Activated CD4-positive, alpha-beta memory T cell treated with anti-CD3 and anti-CD28 coated beads for 36 hours (primary cell): ENCODE data around the gene BMERB1. TPM values are rescaled to one million over a fixed set of nuclear protein-coding genes. Genes with fewer than 3 reads are reported as not detected.
"Not testable (repeated sequence)": the region's sequence is repeated elsewhere in the genome, so short reads cannot be mapped to it uniquely, and the experiment has no call there.

Experiments
- CTCF ChIA-PET: fragments of 350-600 bp; sonication (Branson Sonifier 250); formaldehyde crosslinking; loops from one replicate; lab custom pipeline; 2021; ENCODE audit warnings: antibody characterized with exemption, inconsistent platforms; lab: Charles Lee
- POLR2A ChIA-PET: fragments of 350-600 bp; sonication (Branson Sonifier 250); formaldehyde crosslinking; loops from one replicate; lab custom pipeline; 2021; ENCODE audit warnings: antibody characterized with exemption; lab: Charles Lee
- DNase-seq: peaks from one replicate; pipeline ENCODE4 v3.0.0-alpha.2; 2020
- H3K27ac Mint-ChIP-seq: one replicate; pipeline ENCODE4 v1.8.0; 2021; ENCODE audit warnings: mixed read lengths
- H3K27me3 Mint-ChIP-seq: one replicate; pipeline ENCODE4 v1.8.0; 2021; ENCODE audit warnings: mixed read lengths
- H3K36me3 Mint-ChIP-seq: one replicate; pipeline ENCODE4 v1.8.0; 2021; ENCODE audit warnings: mixed read lengths
- H3K4me1 Mint-ChIP-seq: one replicate; pipeline ENCODE4 v1.8.0; 2021; ENCODE audit warnings: low read depth, mixed read lengths
- H3K4me3 Mint-ChIP-seq: one replicate; pipeline ENCODE4 v1.8.0; 2021; ENCODE audit warnings: mild to moderate bottlenecking, mixed read lengths
- H3K9me3 Mint-ChIP-seq: one replicate; pipeline ENCODE4 v1.8.0; 2021; ENCODE audit warnings: mixed read lengths
- intact Hi-C: fragments of 100-400 bp; cut with micrococcal nuclease; formaldehyde crosslinking; loops from one replicate; pipeline ENCODE4 v1.15.1; 2023
- total RNA-seq, 2 experiments: library from RNA; stranded (reverse); gene quantifications; one replicate each; pipeline ENCODE4 v1.2.3, GENCODE V29; 2021

The BMERB1 gene
- total RNA-seq, 2 experiments from 2014 or later = 7.1 to 7.7 TPM

DNA sequence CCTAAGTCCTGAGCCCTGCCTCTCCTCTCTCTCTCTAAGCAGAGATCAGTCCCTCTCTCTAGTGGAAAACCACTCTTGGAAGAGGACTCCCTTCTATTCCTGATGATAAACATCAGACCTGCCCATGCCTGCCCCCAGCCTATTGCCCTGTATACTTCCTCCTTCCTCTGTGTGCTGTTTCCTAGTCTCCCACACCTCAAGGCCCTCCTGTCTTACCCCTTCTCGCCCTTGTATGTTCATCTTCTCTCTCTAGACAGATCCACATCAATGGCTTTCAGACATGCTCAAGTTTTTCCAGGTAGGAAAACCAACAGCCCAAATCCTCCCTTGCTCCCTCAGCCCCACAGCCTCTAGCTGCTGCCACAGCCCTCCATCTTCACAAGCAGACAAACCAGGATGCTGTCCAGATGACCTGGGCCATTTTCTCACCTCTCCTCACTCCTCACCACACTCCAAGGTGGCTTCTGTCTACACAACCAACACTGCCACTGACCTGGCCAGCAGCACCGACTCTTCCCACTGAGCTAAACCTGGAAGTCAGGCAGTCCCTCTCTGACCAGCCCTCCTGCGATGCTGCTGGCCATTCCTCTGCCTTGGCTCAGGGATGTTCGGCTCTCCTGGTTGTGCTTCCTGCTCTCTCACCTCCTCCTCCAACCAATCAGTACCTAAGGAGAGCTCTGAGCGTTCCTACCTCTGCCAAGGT is 172.3 kb downstream of the BMERB1 start:
- Mint-ChIP-seq H3K36me3 (peaks cover 55% of the 10 kb centered on the region), H3K27me3 (no peaks in the 10 kb centered on the region), H3K9me3 (no peaks in the 10 kb centered on the region), H3K27ac (peak overlapping the region; percentile 53), H3K4me3 (no peak overlapping the region), H3K4me1 (peaks cover 10% of the 10 kb centered on the region)
- intact Hi-C loops = no loop called here
- DNase-seq = no peak
- POLR2A ChIA-PET = no interaction called here
- CTCF ChIA-PET = interaction anchor here (0.9 kb wide), 1 partner anchor 37 kb away, joined by 4 read pairs; no protein-coding TSS in a partner anchor

DNA sequence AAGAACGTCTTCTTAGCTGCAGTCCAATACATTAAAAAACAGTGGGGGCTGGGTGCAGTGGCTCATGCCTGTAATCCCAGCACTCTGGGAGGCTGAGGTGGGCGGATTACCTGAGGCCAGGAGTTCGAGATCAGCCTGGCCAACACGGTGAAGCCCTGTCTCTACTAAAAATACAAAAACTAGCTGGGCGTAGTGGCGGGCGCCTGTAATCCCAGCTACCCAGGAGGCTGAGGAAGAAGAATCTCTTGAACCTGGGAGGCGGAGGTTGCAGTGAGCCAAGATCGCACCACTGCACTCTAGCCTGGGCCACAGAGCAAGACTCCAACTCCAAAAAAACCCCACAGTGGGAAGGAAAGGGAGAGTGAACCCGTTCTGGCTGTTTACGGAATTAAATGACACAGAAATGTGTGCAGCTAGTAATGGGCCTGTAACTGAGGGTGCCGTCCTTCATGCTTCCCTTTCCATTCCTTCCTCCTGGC is 172.9 kb downstream of the BMERB1 start:
- H3K4me3 Mint-ChIP-seq, H3K27me3 Mint-ChIP-seq, POLR2A ChIA-PET, H3K9me3 Mint-ChIP-seq, intact Hi-C loops, DNase-seq, H3K4me1 Mint-ChIP-seq: not testable (repeated sequence)
- Mint-ChIP-seq H3K36me3 (peaks cover 54% of the 10 kb centered on the region), H3K27ac (peak overlapping the region; percentile 53)
- CTCF ChIA-PET = interaction anchor here (0.9 kb wide), 1 partner anchor 37 kb away, joined by 4 read pairs; no protein-coding TSS in a partner anchor

DNA sequence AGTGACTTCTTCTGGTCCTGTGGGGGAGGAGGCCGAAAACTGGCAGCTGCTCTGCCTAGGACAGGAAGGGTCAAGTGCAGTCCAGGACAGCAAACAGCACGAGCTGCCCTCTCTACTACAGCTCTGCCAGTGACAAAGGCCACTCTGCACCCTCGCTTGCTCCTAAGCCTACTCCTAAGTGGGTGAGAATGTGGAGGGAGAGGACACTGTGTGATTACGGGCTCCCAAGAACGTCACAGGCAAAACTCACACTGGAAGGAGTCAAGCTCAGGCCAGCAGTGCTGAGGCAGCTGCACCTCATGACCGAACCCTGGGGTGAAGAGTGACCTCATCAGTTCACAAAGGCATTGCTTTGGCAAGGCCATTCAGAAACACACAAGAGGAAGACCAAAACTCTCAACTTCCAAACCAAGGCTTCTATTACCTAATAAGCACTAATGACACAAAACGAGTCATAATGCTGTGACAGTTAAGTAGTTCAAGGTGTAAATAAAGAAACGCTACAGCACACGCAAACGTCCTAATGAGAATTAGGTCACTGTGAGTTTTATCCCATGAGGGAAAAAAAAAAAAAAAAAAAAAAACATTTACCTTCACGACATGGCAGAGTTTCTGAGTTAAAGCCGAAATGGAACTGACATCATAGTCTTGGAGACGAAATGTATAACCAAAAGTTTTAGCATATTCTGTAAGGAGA is 173.5 kb downstream of the BMERB1 start:
- H3K9me3 Mint-ChIP-seq = no peaks in the 10 kb centered on the region
- ChIA-PET CTCF (interaction anchor here (0.9 to 1.3 kb wide), 2 partner anchors 36 to 37 kb away, joined by 4 read pairs; no protein-coding TSS in a partner anchor), POLR2A (no interaction called here)
- peaks cover 10% of the 10 kb centered on the region for H3K4me1 Mint-ChIP-seq
- no peak overlapping the region for H3K4me3 Mint-ChIP-seq
- no peak overlapping the region for H3K27ac Mint-ChIP-seq
- DNase-seq = no peak
- H3K36me3 Mint-ChIP-seq = peaks cover 55% of the 10 kb centered on the region
- intact Hi-C loops = no loop called here
- no peaks in the 10 kb centered on the region for H3K27me3 Mint-ChIP-seq

DNA sequence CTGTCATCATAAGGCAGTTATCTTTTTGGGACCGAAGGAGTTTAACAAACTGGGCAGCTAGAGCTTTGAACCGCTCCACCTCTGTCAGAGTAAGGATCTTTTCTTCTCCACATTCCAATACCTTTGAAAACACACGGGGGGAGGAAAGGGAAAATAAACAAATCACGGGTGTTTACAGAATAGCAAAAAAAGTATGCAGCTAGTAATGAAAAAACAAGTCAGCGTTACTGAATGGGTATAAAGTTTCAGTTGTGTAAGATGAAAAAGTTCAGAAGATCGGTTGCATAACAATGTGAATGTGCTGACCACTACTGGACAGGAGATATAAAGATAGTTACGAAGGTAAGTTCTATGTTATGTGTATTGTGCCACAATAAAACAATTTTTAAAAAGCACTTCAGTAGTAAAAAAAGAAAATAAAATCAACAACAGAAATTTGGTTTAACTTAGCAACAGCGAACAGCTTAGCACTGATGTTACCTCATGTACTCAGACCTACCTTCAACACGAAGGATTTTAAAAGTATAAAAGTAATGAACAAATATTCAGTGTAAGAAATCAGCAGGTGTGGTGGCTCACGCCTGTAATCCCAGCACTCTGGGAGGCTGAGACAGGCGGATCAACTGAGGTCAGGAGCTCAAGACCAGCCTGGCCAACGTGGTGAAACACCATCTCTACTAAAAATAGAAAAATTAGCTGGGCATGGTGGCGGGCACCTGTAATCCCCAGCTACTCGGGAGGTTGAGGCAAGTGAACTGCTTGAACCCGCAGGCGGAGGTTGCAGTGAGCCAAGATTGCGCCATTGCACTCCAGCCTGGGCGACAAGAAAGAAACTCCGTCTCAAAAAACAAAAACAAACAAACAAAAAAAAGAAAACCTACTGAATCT is 174.3 kb downstream of the BMERB1 start:
- H3K9me3 Mint-ChIP-seq = no peaks in the 10 kb centered on the region
- intact Hi-C loops = no loop called here
- no peak overlapping the region for H3K4me3 Mint-ChIP-seq
- H3K4me1 Mint-ChIP-seq = peaks cover 10% of the 10 kb centered on the region
- peaks cover 54% of the 10 kb centered on the region for H3K36me3 Mint-ChIP-seq
- H3K27me3 Mint-ChIP-seq = no peaks in the 10 kb centered on the region
- DNase-seq = no peak
- H3K27ac Mint-ChIP-seq = no peak overlapping the region
- CTCF ChIA-PET = interaction anchor here (1.3 kb wide), 1 partner anchor 38 kb away, joined by 4 read pairs; no protein-coding TSS in a partner anchor
- POLR2A ChIA-PET = no interaction called here

DNA sequence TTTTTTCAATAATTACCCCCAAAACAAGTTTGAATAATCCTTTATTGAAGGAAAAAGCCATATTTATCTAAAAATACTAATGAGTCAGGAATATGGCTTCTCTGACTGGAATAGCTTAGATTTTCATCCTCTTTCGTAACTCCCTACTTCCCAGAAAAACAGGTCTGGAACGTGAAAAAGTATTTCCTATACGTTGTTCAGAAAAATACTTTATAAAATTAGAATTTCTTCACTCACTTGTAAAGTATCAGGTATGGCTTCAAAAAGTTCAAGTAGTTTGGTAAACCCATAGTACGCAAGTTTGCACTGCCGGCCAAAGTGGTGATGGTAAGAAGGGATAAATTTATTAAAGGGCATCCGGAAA is 174.9 kb downstream of the BMERB1 start:
- Mint-ChIP-seq H3K9me3 (no peaks in the 10 kb centered on the region), H3K27me3 (no peaks in the 10 kb centered on the region), H3K27ac (no peak overlapping the region), H3K4me3 (no peak overlapping the region), H3K4me1 (peaks cover 10% of the 10 kb centered on the region), H3K36me3 (peaks cover 50% of the 10 kb centered on the region)
- CTCF ChIA-PET = no interaction called here
- POLR2A ChIA-PET = no interaction called here
- no peak for DNase-seq
- intact Hi-C loops = no loop called here

DNA sequence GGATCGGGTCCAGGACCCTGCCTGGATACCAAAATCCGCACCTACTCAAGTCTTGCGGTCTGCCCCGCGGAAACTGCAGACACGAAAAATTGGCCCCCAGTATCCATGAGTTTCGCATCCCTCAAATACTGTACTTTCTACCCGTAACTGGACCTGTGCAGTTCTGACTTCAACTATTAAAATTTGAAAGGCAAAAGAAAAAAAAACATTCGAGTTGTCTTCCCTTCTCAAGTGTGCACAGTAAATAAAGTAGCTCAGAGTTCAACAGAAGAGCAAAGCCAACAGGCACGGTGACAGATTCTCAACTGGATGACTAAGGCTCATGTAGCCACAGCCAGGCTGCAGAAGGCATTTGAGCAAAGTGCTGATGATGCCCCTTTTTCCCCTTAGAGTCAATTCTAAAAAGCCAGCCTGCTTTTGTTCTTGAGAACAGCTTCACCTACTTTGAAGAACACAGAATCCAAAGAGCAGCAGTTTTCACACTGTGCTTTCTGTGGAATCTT is 176.0 kb downstream of the BMERB1 start:
- intact Hi-C loops = no loop called here
- Mint-ChIP-seq H3K27ac (peak overlapping the region; percentile 70), H3K4me1 (peaks cover 10% of the 10 kb centered on the region), H3K4me3 (no peak overlapping the region), H3K36me3 (peaks cover 53% of the 10 kb centered on the region), H3K9me3 (no peaks in the 10 kb centered on the region), H3K27me3 (no peaks in the 10 kb centered on the region)
- ChIA-PET CTCF (interaction anchor here (0.9 to 1.0 kb wide), 2 partner anchors 24 to 183 kb away, joined by 3 read pairs; no protein-coding TSS in a partner anchor), POLR2A (interaction anchor here (0.7 to 1.0 kb wide), 3 partner anchors 10 to 444 kb away, joined by 3 read pairs; no protein-coding TSS in a partner anchor)
- peak; percentile 55 for DNase-seq

DNA sequence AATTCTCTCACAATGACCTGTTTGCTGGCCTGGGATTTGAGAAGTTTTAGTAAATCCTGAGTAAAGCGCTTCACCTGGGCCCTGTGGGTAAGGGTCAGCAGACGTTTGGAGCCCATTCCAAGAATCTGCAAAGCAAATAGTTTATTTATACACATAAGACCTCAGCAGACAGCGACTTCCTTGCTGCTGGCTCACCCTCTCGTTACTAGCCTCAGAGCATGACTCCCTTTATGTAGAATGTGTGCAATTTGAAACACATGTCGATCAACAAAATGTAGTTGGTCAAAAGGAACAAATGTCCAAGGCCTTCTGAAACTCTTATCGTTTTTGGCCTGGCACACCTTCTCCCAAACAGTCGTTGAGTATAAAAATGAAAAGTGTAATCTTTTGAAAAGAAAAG is 177.2 kb downstream of the BMERB1 start:
- intact Hi-C loops = no loop called here
- ChIA-PET POLR2A (no interaction called here), CTCF (no interaction called here)
- no peaks in the 10 kb centered on the region for H3K9me3 Mint-ChIP-seq
- no peak overlapping the region for H3K4me3 Mint-ChIP-seq
- H3K36me3 Mint-ChIP-seq = peaks cover 55% of the 10 kb centered on the region
- DNase-seq = no peak
- peaks cover 10% of the 10 kb centered on the region for H3K4me1 Mint-ChIP-seq
- no peaks in the 10 kb centered on the region for H3K27me3 Mint-ChIP-seq
- H3K27ac Mint-ChIP-seq = no peak overlapping the region

DNA sequence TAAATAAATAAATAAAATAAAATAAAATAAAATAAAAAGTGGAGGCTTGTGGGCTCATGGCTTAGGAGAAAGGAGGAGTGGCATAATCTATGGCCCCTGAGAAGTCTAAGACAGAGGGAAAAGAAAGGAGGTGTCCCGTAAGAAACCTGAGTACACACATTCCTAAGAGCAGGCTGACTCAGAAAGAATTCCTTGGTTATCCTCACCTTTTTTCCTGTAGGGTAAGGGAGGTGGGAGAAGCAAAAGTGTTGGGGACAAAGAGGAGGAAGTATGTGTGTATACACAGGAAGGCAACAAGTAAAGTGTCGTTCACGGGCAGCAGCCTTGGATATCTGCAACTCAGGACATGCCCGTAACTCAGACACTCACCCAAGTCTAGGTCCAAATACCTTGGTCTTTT is 179.3 kb downstream of the BMERB1 start:
- no peaks in the 10 kb centered on the region for H3K27me3 Mint-ChIP-seq
- H3K27ac Mint-ChIP-seq = no peak overlapping the region
- POLR2A ChIA-PET = no interaction called here
- H3K4me1 Mint-ChIP-seq = peaks cover 9% of the 10 kb centered on the region
- peaks cover 54% of the 10 kb centered on the region for H3K36me3 Mint-ChIP-seq
- CTCF ChIA-PET = no interaction called here
- H3K4me3 Mint-ChIP-seq = no peak overlapping the region
- intact Hi-C loops = no loop called here
- no peak for DNase-seq
- H3K9me3 Mint-ChIP-seq = no peaks in the 10 kb centered on the region

DNA sequence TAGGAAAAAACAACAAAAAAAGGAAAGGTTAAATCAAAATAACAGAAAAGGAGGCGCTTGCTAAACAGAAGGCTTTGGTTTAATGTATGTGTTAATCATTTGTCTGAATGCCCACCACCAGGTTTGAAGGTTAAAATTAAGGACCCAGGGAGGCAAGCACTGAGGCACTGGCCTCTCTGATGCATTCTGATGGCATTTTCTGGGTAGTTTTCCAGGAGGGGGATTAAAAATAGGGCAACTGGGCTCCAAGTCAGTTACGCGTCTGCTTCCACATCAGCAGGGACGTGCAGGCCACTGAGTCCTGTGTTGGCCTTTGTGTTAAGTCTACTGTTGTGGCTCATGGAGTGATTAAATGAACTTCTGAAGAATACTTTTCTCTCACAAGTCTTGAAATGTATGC is 181.6 kb downstream of the BMERB1 start:
- H3K4me3 Mint-ChIP-seq = no peak overlapping the region
- H3K27ac Mint-ChIP-seq = no peak overlapping the region
- no peaks in the 10 kb centered on the region for H3K27me3 Mint-ChIP-seq
- ChIA-PET POLR2A (no interaction called here), CTCF (no interaction called here)
- no peaks in the 10 kb centered on the region for H3K4me1 Mint-ChIP-seq
- no peaks in the 10 kb centered on the region for H3K9me3 Mint-ChIP-seq
- intact Hi-C loops = no loop called here
- H3K36me3 Mint-ChIP-seq = peaks cover 51% of the 10 kb centered on the region
- DNase-seq = no peak

DNA sequence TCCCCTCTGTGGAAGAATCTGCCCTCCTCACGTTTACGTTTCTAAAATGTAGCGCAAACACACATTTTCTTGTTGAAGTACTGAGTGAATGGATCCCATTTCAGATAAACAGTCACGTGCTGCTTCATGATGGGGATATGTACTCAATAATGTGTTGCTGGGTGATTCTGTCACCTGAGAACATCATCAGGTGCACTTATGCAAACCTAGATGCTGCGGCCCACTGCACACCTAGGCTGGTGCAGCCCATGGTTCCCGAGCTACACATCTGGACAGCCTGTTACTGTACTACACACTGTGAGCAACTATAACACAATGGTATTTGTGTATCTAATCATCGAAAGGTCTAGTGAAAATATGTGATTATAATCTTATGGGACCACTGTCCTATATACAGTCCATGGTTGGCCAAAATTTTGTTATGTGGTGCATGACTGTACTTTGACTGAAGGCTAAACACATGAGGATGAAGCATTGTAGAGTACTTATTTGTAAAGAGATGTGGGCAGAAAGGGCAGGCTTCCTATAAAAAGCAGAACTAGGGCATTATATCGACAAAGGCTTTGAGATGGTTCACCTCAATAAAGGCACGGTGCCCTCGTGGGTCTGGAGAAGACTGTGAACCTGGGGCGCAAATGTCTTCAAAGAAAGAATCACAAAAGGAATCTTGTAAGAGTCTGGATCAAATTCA is 182.2 kb downstream of the BMERB1 start:
- no peaks in the 10 kb centered on the region for H3K27me3 Mint-ChIP-seq
- H3K4me1 Mint-ChIP-seq = no peaks in the 10 kb centered on the region
- H3K27ac Mint-ChIP-seq = no peak overlapping the region
- ChIA-PET CTCF (no interaction called here), POLR2A (interaction anchor here (0.6 kb wide), 1 partner anchor 134 kb away, joined by 3 read pairs; no protein-coding TSS in a partner anchor)
- DNase-seq = no peak
- H3K9me3 Mint-ChIP-seq = no peaks in the 10 kb centered on the region
- H3K4me3 Mint-ChIP-seq = no peak overlapping the region
- intact Hi-C loops = no loop called here
- H3K36me3 Mint-ChIP-seq = peaks cover 51% of the 10 kb centered on the region

DNA sequence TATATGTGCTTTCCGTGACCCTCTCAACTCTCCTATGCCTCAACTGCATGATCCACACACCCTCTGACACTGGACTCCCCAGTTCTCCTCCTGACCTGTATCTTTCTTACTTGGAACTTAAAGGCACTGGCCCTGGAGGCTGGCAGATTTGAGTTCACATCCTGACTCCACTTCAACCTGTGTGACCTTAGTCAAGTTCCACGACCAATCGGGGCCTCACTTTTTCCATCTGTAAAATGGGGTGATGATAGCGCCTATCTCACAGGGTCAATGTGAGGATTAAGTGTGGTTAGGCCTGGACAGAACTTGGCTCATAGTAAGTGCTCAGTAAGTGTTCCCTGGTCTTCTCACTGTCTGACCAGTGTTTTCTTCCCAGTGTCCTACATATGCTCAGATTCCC is 183.5 kb downstream of the BMERB1 start:
- Mint-ChIP-seq H3K4me3 (no peak overlapping the region), H3K36me3 (peaks cover 46% of the 10 kb centered on the region), H3K4me1 (no peaks in the 10 kb centered on the region), H3K9me3 (no peaks in the 10 kb centered on the region), H3K27ac (peak overlapping the region; percentile 4), H3K27me3 (no peaks in the 10 kb centered on the region)
- intact Hi-C loops = no loop called here
- ChIA-PET POLR2A (no interaction called here), CTCF (no interaction called here)
- DNase-seq = no peak
